ENCODE data around the gene CLK2.
A peak's percentile ranks its signal among the peaks of the same experiment; 100 is the strongest.
"Not testable (repeated sequence)": the region's sequence is repeated elsewhere in the genome, so short reads cannot be mapped to it uniquely, and the experiment has no call there.

Gene CLK2

DNA sequence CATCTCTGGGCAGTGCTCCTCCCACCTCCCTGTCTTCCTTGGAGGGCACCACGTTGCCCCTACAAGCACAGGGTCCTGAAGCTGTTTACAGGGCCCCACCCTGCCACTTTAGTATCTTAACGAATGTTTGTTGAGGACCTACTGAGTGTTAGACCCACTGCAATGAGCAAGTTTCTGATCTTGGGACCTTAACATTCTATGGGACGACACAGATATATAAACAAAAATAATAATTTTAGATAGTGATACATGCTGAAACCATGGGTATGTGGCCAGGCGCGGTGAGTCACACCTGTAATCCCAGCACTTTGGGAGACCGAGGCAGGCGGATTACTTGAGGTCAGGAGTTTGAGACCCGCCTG is 28.2 kb downstream of the CLK2 start:
- no peaks in the 10 kb centered on the region; the same call in 1 of the 2 replicates for H3K36me3 ChIP-seq
- DNase-seq = no peak
- H3K4me3 ChIP-seq (ENCODE audit: low read depth, low read length) = peak overlapping the region; percentile 50
- no peaks in the 10 kb centered on the region for H3K27me3 ChIP-seq
- H3K4me1 ChIP-seq = peaks cover 11% of the 10 kb centered on the region
- H3K9me3 ChIP-seq = no peaks in the 10 kb centered on the region
- TF ChIP-seq, protein P1, sequence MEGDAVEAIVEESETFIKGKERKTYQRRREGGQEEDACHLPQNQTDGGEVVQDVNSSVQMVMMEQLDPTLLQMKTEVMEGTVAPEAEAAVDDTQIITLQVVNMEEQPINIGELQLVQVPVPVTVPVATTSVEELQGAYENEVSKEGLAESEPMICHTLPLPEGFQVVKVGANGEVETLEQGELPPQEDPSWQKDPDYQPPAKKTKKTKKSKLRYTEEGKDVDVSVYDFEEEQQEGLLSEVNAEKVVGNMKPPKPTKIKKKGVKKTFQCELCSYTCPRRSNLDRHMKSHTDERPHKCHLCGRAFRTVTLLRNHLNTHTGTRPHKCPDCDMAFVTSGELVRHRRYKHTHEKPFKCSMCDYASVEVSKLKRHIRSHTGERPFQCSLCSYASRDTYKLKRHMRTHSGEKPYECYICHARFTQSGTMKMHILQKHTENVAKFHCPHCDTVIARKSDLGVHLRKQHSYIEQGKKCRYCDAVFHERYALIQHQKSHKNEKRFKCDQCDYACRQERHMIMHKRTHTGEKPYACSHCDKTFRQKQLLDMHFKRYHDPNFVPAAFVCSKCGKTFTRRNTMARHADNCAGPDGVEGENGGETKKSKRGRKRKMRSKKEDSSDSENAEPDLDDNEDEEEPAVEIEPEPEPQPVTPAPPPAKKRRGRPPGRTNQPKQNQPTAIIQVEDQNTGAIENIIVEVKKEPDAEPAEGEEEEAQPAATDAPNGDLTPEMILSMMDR (IDR thresholded peaks at IDR 0.05; ENCODE audit: low read depth, low read length) = no peak

DNA sequence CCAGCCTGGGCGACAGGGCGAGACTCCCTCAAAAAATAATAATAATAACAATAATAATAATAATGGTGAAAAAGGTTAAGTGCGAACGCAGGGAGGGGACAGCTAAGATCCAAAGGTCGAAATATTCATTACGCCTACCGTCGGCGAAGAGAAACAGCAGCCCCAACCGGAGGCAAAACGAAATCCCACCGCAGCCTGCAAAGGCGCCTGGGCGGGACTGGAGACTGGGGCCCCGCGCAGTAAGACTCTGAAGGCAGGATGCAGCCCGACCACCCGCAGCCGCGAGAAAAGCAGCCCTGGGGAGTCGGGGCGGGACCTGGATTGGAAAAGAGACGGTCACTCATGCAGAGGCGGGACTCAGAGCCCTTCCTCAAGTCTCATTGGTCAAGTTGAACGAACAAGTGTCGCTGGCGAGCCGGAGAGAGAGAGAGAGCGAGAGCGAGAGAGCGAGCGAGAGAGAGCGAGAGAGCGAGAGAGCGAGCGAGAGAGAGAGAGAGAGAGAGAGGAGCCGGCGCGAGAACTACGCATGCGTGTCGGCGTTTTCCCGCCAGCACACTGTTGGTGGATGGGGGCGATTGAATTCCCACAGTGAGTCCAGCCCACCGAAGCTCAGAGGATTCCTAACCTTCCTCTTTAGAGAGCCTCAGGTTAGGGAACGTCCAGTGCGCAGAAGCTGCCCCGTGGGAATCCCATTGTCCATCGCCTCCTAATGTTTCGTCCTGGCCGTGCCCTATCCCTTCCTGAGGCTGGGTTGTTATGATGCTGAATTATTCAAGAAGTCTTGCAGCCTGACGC is 28.7 kb downstream of the CLK2 start:
- Histone ChIP-seq H3K36me3 (no peaks in the 10 kb centered on the region; the same call in 1 of the 2 replicates), H3K27me3 (no peaks in the 10 kb centered on the region), H3K4me1 (peaks cover 11% of the 10 kb centered on the region), H3K9me3 (no peaks in the 10 kb centered on the region), H3K4me3 (ENCODE audit: low read depth, low read length) (peak overlapping the region; percentile 84)
- TF ChIP-seq, protein P1 (IDR thresholded peaks at IDR 0.05; ENCODE audit: low read depth, low read length) = peak; percentile 38; the same call in 1 of the 2 replicates
- peak; percentile 99 for DNase-seq

DNA sequence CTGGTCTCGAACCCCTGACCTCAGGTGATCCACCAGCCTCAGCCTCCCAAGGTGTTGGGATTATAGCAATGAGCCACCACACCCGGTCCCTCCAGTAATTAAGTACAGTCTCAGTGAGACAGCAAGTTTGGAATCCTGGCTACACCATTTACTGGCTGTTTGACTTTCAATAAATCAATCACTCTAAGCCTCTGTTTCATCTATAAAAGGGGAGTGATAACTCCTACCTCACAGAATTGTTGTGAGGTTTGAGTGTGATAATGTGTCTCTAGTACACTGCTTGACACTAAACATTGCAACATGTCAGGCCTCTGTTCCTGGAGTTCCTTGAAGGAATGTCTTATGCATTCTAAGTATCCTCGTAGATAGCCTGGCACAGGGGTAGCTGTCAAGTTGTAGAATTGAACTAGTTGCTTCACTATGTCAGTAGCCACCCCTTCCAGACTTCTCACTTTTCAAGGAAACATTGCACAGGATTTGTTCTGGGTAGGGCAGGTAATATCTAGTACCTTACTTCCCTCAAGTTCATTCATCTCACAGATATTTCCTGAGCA is 30.4 kb downstream of the CLK2 start:
- Histone ChIP-seq H3K36me3 (no peaks in the 10 kb centered on the region; the same call in 1 of the 2 replicates), H3K9me3 (no peaks in the 10 kb centered on the region), H3K27me3 (no peaks in the 10 kb centered on the region), H3K4me3 (ENCODE audit: low read depth, low read length) (peak overlapping the region; percentile 84), H3K4me1 (peaks cover 4% of the 10 kb centered on the region)
- TF ChIP-seq, protein P1 (IDR thresholded peaks at IDR 0.05; ENCODE audit: low read depth, low read length) = no peak
- no peak for DNase-seq

DNA sequence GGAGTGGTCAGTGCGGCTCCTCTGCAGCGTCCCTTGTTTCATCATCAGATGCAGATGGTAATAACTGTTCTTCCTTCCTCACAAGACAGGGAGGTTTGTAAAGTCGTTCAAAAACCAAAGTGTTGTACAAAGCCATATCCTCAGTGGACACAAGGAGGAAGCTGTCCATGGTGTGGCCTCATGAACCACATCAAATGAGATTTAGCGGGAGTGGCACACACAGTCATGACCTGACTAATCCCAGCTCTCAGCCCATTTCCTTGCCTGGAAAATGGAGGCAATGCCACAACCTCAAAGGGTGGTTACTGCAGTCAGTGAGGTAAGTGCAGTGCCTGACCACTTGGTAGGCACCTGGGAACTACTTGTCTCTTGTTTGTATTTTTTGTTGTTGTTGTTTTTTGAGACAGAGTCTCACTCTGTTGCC is 31.5 kb downstream of the CLK2 start:
- TF ChIP-seq, protein P1 (IDR thresholded peaks at IDR 0.05; ENCODE audit: low read depth, low read length) = no peak
- Histone ChIP-seq H3K9me3 (no peaks in the 10 kb centered on the region), H3K36me3 (peaks cover 5% of the 10 kb centered on the region), H3K4me1 (peaks cover 3% of the 10 kb centered on the region), H3K4me3 (ENCODE audit: low read depth, low read length) (no peak overlapping the region), H3K27me3 (no peaks in the 10 kb centered on the region)
- DNase-seq = no peak

DNA sequence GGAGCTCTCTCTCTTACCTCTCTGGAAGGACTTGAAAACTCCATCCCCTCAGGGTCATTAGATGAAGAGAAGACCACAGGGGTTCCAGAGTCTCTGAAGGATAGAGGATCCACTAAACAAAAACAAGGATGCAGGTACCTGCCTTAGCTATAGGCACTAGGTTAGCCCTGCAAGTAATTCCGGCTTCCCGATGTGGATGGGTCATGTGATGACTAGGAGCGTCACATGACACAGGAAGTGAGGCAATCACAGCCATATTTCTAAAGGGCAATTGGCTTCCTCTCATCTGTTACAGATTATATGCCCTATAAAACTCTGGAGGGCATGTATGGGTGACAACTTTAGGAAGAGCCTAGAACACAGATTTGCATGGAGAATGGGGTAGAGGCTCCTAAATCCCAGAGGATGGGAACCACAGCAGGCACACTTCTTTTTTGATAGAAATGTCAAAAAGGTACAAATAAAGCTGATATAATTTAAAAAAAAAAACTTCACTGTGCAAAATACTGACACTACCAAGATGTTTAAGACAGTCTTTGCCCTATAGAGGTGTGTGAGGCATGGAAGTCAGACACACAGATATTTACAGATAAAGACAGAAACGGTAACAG is 32.1 kb downstream of the CLK2 start:
- H3K27me3 ChIP-seq = no peaks in the 10 kb centered on the region
- peaks cover 3% of the 10 kb centered on the region for H3K4me1 ChIP-seq
- H3K36me3 ChIP-seq = peaks cover 5% of the 10 kb centered on the region
- H3K9me3 ChIP-seq = no peaks in the 10 kb centered on the region
- DNase-seq = peak; percentile 76
- TF ChIP-seq, protein P1 (IDR thresholded peaks at IDR 0.05; ENCODE audit: low read depth, low read length) = no peak
- peak overlapping the region; percentile 61 for H3K4me3 ChIP-seq (ENCODE audit: low read depth, low read length)

DNA sequence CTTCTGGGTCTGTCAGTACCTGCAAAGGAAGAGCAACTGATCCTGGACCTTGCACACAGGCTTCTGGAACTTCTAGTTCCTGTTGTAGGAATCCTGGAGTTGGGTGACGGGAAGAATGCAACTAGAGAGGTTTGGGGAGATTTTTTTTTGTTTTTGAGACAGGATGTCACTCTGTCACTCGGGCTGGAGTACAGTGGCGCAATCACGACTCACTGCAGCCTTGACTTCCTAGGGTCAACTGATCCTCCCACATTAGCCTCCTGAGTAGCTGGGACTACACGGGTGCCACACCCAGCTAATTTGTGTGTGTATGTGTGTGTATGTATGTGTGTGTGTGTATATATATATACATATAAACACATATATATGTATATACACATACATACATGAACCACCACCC is 36.9 kb downstream of the CLK2 start:
- H3K9me3 ChIP-seq = no peaks in the 10 kb centered on the region

DNA sequence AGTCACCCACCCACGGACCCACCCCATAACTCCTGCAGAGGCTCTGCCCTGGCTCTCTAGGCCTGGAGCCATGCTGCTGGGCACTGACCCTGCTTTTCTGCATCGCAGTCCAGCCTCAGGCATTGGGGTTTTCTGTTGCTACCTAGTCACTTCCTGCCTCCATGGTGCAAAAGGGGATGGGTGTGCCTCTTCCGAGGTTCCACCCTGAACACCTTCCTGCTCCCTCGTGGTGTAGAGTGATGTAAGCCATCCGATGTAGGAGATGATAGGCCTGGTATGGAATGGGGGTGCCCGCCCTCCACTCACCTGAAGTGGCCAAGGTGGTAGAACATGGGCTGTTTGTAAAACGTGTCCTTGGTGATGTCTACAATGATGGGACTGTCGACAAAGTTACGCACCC is 37.9 kb downstream of the CLK2 start:
- not testable (repeated sequence) for DNase-seq; H3K36me3 ChIP-seq; H3K4me3 ChIP-seq (ENCODE audit: low read depth, low read length); H3K27me3 ChIP-seq; H3K9me3 ChIP-seq; H3K4me1 ChIP-seq

More for the DNA sequence above, 36.9 kb downstream of the CLK2 start:
- TF ChIP-seq, protein P1 (IDR thresholded peaks at IDR 0.05; ENCODE audit: low read depth, low read length) = no peak
- Histone ChIP-seq H3K27me3 (no peaks in the 10 kb centered on the region), H3K4me3 (ENCODE audit: low read depth, low read length) (no peak overlapping the region), H3K4me1 (no peaks in the 10 kb centered on the region), H3K36me3 (peaks cover 5% of the 10 kb centered on the region)
- no peak for DNase-seq

DNA sequence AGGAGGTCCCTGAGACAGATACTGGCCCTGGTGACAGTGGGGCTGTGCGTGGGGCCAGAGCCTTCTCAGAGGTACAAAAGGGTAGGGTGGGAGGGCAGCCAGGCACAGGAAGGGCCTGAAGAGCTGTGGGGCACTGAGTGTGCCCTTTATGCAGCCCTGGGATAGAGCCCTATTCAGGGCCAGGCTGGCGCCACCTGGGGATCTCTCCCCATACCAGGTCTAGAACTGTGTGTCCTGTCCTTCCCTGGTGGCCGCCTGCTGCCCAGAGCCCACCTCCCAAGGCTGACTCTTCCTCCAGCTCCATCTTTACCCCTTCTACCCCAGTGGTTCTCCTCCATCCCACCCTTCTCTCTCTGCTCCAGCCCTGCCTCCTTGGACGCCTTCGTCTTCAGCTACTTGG is 39.8 kb downstream of the CLK2 start:
- H3K36me3 ChIP-seq; H3K4me3 ChIP-seq (ENCODE audit: low read depth, low read length); H3K4me1 ChIP-seq; DNase-seq; H3K27me3 ChIP-seq; H3K9me3 ChIP-seq: not testable (repeated sequence)

Data from BE2C (cell line).